GM18502 (cell line): ENCODE results near the gene CAMP.
"Not testable (repeated sequence)": the region's sequence is repeated elsewhere in the genome, so short reads cannot be mapped to it uniquely, and the experiment has no call there.

Experiments
- ATAC-seq: cut with Tn5 transposase; IDR thresholded peaks from one replicate; pipeline ENCODE4 v1.9.1; 2021; ENCODE audit warnings: mild to moderate bottlenecking; ENCODE audit not compliant: unreplicated experiment, poor library complexity

CAMP gene

DNA sequence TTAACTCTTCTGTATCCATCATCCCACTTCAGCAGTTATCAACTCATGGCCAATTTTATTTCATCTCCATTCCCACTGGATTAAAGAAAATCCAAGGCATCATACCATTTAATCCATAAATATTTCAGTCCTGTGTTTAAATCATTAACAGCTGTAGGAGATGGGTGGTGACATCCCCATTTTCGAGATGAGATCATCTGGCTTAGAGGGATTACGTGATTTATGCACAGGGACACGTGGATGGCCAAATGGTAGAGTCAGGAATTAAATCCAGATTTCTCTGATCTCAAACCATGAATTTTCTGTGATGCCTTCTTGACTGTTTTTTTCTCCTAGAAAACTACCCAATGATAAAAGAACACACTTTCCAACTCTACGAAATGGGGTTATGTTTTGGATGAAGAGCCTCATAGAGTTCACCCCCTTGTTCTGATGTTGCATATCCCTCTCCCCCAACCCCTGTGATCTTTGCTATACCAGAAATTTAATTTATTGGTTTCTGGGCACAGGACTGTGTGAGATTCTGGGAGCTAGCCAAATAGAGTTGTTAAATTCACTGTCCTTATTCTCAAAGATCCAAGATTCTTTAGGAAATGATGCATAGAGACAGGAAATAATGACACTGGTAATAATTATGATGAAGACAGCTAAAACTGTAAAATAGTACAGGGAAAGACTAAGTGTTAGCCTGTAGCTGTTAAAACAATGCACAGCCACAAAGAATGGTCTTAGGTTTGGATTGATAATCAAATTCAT, 25.0 kb downstream of the CAMP start:
- ATAC-seq = no peak

DNA sequence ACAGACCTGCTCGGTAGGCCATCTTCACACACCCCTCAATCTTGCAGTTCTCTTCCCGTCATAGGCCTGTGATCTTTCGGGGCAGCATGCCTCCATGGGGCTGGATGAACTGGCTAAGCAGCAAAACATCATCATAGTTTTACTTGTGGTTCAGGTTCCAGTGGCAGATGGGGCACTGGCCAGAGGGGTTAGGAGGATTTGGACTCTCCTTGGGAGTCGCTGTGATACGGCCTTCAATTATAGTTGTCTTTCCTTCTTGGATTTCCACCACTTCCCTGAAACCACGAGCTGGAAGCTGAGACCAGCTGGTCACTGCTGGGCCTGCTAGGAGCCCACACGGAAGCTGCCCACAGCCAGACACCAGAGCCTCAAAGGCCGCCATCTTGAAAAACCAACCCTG, 33.3 kb downstream of the CAMP start:
- no peak for ATAC-seq

DNA sequence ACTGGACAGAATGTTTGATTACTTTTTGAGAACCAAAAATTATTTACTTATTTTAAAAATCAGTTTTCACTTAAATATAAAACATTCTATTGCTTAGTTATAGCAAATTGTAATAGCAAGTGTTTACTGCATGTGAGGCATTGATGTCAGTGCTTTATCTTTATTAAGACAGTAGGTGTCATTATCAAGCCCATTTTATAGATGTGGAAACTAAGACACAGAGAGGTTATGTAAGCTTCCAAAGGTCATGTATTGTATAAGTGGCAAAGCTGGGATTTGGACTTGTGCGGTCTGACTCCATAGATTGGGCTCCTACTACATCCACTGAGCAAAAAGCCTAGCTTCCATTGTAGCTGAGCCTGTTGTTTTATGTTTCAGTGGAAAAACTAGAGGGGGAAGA, 35.2 kb downstream of the CAMP start:
- no peak for ATAC-seq

GRCh38 chr3:48267782-48268181, 44.5 kb downstream of the CAMP start:
- no peak for ATAC-seq

GRCh38 chr3:48268381-48268935, 45.2 kb downstream of the CAMP start:
- ATAC-seq = no peak

- no peak for ATAC-seq
These were observed 45.8 kb downstream of the CAMP start for GRCh38 chr3:48268936-48269561.

DNA sequence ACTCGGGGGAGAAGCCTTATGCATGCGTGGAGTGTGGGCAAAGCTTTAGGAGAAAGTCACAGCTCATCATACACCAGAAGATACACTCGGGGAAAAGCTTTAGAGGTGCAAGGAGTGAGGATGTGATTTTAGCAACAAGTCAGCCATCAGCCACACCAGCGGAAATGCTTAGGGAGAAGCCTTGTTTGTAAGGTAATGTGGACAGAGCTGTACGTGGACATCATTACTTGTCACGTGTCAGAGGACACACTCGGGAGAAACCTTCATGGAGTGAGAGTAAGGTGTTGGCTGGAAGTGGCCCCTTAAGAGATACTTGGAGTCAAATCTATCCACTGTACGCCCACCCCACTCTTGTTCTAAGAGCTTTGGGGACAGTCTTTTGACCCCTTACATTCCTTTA, 46.3 kb downstream of the CAMP start:
- ATAC-seq = no peak

- ATAC-seq = no peak
These were observed 47.0 kb downstream of the CAMP start for GRCh38 chr3:48270306-48270705.

GRCh38 chr3:48271223-48271622, 47.9 kb downstream of the CAMP start:
- ATAC-seq = not testable (repeated sequence)

- ATAC-seq = no peak
These were observed 48.6 kb downstream of the CAMP start for GRCh38 chr3:48271763-48272498.

DNA sequence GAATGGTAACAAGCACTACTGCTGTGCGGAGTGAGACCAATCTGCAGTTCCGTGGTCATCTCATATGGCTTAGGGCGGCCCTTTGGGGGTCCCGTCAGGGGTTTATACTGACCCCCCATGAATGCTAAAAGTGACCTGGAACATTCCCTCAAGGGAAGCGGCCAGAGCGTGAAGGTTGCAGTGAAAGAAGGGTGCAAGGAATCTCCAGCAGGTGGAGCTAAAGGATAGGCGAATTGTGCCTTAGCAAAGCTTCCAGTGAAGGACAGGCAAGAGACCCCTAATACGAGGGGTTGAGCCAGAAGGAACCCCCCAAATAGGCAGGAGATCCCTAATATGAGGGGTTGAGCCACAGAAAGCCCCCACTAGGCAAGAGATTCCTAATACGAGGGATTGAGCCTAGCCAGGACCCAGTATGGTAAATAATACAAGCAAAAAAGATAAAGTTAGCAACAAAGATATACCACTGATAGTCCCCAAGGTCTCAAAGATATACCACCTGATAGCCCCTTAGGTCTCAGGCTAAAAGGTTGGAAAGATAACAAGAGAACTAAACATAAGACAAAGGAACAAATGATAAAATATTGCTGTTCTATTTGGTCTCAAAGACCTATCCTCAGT, 50.4 kb downstream of the CAMP start:
- ATAC-seq = no peak

- ATAC-seq = no peak
These were observed 51.2 kb downstream of the CAMP start for GRCh38 chr3:48274452-48274851.
